ENCODE data around the gene OTUD4.
"Not testable (repeated sequence)": the region's sequence is repeated elsewhere in the genome, so short reads cannot be mapped to it uniquely, and the experiment has no call there.

Gene OTUD4

GRCh38 chr4:145156986-145157385 is 23.4 kb downstream of the OTUD4 start:
- H3K4me3 ChIP-seq (ENCODE audit: low read length in 2 of 2), result no peak overlapping the region

GRCh38 chr4:145155268-145155870 is 25.0 kb downstream of the OTUD4 start:
- Histone ChIP-seq H3K4me1 (ENCODE audit: control insufficient read depth, insufficient read depth, low read length) (no peaks in the 10 kb centered on the region), H3K27ac (ENCODE audit: low read length) (no peak overlapping the region), H3K4me3 (ENCODE audit: low read length in 2 of 2) (no peak overlapping the region), H3K9me3 (ENCODE audit: control insufficient read depth in 2 of 2, low read length in 2 of 2) (no peaks in the 10 kb centered on the region), H3K36me3 (ENCODE audit: control insufficient read depth in 2 of 2, insufficient read depth in 2 of 2, low read length in 2 of 2) (peaks cover 0 to 20% of the 10 kb centered on the region in 2 donors), H3K27me3 (ENCODE audit: control insufficient read depth in 1 of 2, insufficient read depth in 2 of 2, low read length in 2 of 2) (no peaks in the 10 kb centered on the region), H3K9ac (ENCODE audit: low read length in 2 of 2) (no peak overlapping the region)

More at GRCh38 chr4:145156986-145157385, 23.4 kb downstream of the OTUD4 start:
- Histone ChIP-seq H3K9ac (ENCODE audit: low read length in 2 of 2) (no peak overlapping the region), H3K36me3 (ENCODE audit: control insufficient read depth in 2 of 2, insufficient read depth in 2 of 2, low read length in 2 of 2) (peaks cover 9 to 29% of the 10 kb centered on the region in 2 donors), H3K9me3 (ENCODE audit: control insufficient read depth in 2 of 2, low read length in 2 of 2) (no peaks in the 10 kb centered on the region), H3K27me3 (ENCODE audit: control insufficient read depth in 1 of 2, insufficient read depth in 2 of 2, low read length in 2 of 2) (no peaks in the 10 kb centered on the region), H3K4me1 (ENCODE audit: control insufficient read depth, insufficient read depth, low read length) (no peaks in the 10 kb centered on the region), H3K27ac (ENCODE audit: low read length) (no peak overlapping the region)

GRCh38 chr4:145154573-145154972 is 25.8 kb downstream of the OTUD4 start:
- Histone ChIP-seq H3K27me3 (ENCODE audit: control insufficient read depth in 1 of 2, insufficient read depth in 2 of 2, low read length in 2 of 2) (no peaks in the 10 kb centered on the region), H3K27ac (ENCODE audit: low read length) (no peak overlapping the region), H3K36me3 (ENCODE audit: control insufficient read depth in 2 of 2, insufficient read depth in 2 of 2, low read length in 2 of 2) (peaks cover under 1 to 20% of the 10 kb centered on the region in 2 donors)

GRCh38 chr4:145153904-145154298 is 26.5 kb downstream of the OTUD4 start:
- H3K4me1 ChIP-seq (ENCODE audit: control insufficient read depth, insufficient read depth, low read length), result no peaks in the 10 kb centered on the region
- no peak overlapping the region for H3K27ac ChIP-seq (ENCODE audit: low read length)
- no peak overlapping the region for H3K4me3 ChIP-seq (ENCODE audit: low read length in 2 of 2)
- no peaks in the 10 kb centered on the region for H3K27me3 ChIP-seq (ENCODE audit: control insufficient read depth in 1 of 2, insufficient read depth in 2 of 2, low read length in 2 of 2)
- H3K36me3 ChIP-seq (ENCODE audit: control insufficient read depth in 2 of 2, insufficient read depth in 2 of 2, low read length in 2 of 2), result peaks cover 7 to 27% of the 10 kb centered on the region in 2 donors
- no peak overlapping the region for H3K9ac ChIP-seq (ENCODE audit: low read length in 2 of 2)
- no peaks in the 10 kb centered on the region for H3K9me3 ChIP-seq (ENCODE audit: control insufficient read depth in 2 of 2, low read length in 2 of 2)

More at GRCh38 chr4:145154573-145154972, 25.8 kb downstream of the OTUD4 start:
- Histone ChIP-seq H3K4me1 (ENCODE audit: control insufficient read depth, insufficient read depth, low read length) (no peaks in the 10 kb centered on the region), H3K9ac (ENCODE audit: low read length in 2 of 2) (no peak overlapping the region), H3K4me3 (ENCODE audit: low read length in 2 of 2) (no peak overlapping the region), H3K9me3 (ENCODE audit: control insufficient read depth in 2 of 2, low read length in 2 of 2) (no peaks in the 10 kb centered on the region)

- Histone ChIP-seq H3K9ac (ENCODE audit: low read length in 2 of 2) (no peak overlapping the region), H3K9me3 (ENCODE audit: control insufficient read depth in 2 of 2, low read length in 2 of 2) (no peaks in the 10 kb centered on the region), H3K27me3 (ENCODE audit: control insufficient read depth in 1 of 2, insufficient read depth in 2 of 2, low read length in 2 of 2) (no peaks in the 10 kb centered on the region), H3K36me3 (ENCODE audit: control insufficient read depth in 2 of 2, insufficient read depth in 2 of 2, low read length in 2 of 2) (peaks cover 11 to 30% of the 10 kb centered on the region in 2 donors), H3K4me1 (ENCODE audit: control insufficient read depth, insufficient read depth, low read length) (no peaks in the 10 kb centered on the region), H3K27ac (ENCODE audit: low read length) (no peak overlapping the region), H3K4me3 (ENCODE audit: low read length in 2 of 2) (no peak overlapping the region)
Observed at GRCh38 chr4:145153181-145153903, 27.0 kb downstream of the OTUD4 start.

GRCh38 chr4:145148980-145149379 is 31.4 kb downstream of the OTUD4 start:
- H3K9me3 ChIP-seq (ENCODE audit: control insufficient read depth in 2 of 2, low read length in 2 of 2), result no peaks in the 10 kb centered on the region
- H3K27me3 ChIP-seq (ENCODE audit: control insufficient read depth in 1 of 2, insufficient read depth in 2 of 2, low read length in 2 of 2), result no peaks in the 10 kb centered on the region
- no peak overlapping the region for H3K27ac ChIP-seq (ENCODE audit: low read length)
- H3K9ac ChIP-seq (ENCODE audit: low read length in 2 of 2), result no peak overlapping the region
- H3K4me1 ChIP-seq (ENCODE audit: control insufficient read depth, insufficient read depth, low read length), result no peaks in the 10 kb centered on the region
- peaks cover 21 to 36% of the 10 kb centered on the region in 2 donors for H3K36me3 ChIP-seq (ENCODE audit: control insufficient read depth in 2 of 2, insufficient read depth in 2 of 2, low read length in 2 of 2)
- H3K4me3 ChIP-seq (ENCODE audit: low read length in 2 of 2), result no peak overlapping the region

- not testable (repeated sequence) for H3K9me3 ChIP-seq (ENCODE audit: control insufficient read depth in 2 of 2, low read length in 2 of 2); H3K27ac ChIP-seq (ENCODE audit: low read length); H3K4me1 ChIP-seq (ENCODE audit: control insufficient read depth, insufficient read depth, low read length); H3K27me3 ChIP-seq (ENCODE audit: control insufficient read depth in 1 of 2, insufficient read depth in 2 of 2, low read length in 2 of 2); H3K9ac ChIP-seq (ENCODE audit: low read length in 2 of 2); H3K4me3 ChIP-seq (ENCODE audit: low read length in 2 of 2)
- peaks cover 14 to 21% of the 10 kb centered on the region in 2 donors for H3K36me3 ChIP-seq (ENCODE audit: control insufficient read depth in 2 of 2, insufficient read depth in 2 of 2, low read length in 2 of 2)
Observed at GRCh38 chr4:145136219-145136618, 44.2 kb downstream of the OTUD4 start.

GRCh38 chr4:145132511-145133098 is 47.8 kb downstream of the OTUD4 start:
- Histone ChIP-seq H3K27me3 (ENCODE audit: control insufficient read depth in 1 of 2, insufficient read depth in 2 of 2, low read length in 2 of 2) (no peaks in the 10 kb centered on the region), H3K27ac (ENCODE audit: low read length) (no peak overlapping the region), H3K4me1 (ENCODE audit: control insufficient read depth, insufficient read depth, low read length) (no peaks in the 10 kb centered on the region), H3K9ac (ENCODE audit: low read length in 2 of 2) (no peak overlapping the region), H3K36me3 (ENCODE audit: control insufficient read depth in 2 of 2, insufficient read depth in 2 of 2, low read length in 2 of 2) (peaks cover 7 to 9% of the 10 kb centered on the region in 2 donors), H3K4me3 (ENCODE audit: low read length in 2 of 2) (no peak overlapping the region), H3K9me3 (ENCODE audit: control insufficient read depth in 2 of 2, low read length in 2 of 2) (no peaks in the 10 kb centered on the region)

GRCh38 chr4:145131848-145132247 is 48.5 kb downstream of the OTUD4 start:
- H3K4me3 ChIP-seq (ENCODE audit: low read length in 2 of 2), result no peak overlapping the region
- H3K27ac ChIP-seq (ENCODE audit: low read length), result no peak overlapping the region
- peaks cover 7 to 9% of the 10 kb centered on the region in 2 donors for H3K36me3 ChIP-seq (ENCODE audit: control insufficient read depth in 2 of 2, insufficient read depth in 2 of 2, low read length in 2 of 2)
- no peaks in the 10 kb centered on the region for H3K9me3 ChIP-seq (ENCODE audit: control insufficient read depth in 2 of 2, low read length in 2 of 2)
- no peak overlapping the region for H3K9ac ChIP-seq (ENCODE audit: low read length in 2 of 2)
- H3K27me3 ChIP-seq (ENCODE audit: control insufficient read depth in 1 of 2, insufficient read depth in 2 of 2, low read length in 2 of 2), result no peaks in the 10 kb centered on the region
- H3K4me1 ChIP-seq (ENCODE audit: control insufficient read depth, insufficient read depth, low read length), result no peaks in the 10 kb centered on the region

GRCh38 chr4:145130788-145131399 is 49.5 kb downstream of the OTUD4 start:
- Histone ChIP-seq H3K4me3 (ENCODE audit: low read length in 2 of 2) (no peak overlapping the region), H3K9ac (ENCODE audit: low read length in 2 of 2) (no peak overlapping the region), H3K36me3 (ENCODE audit: control insufficient read depth in 2 of 2, insufficient read depth in 2 of 2, low read length in 2 of 2) (peaks cover 13 to 17% of the 10 kb centered on the region in 2 donors), H3K27ac (ENCODE audit: low read length) (no peak overlapping the region), H3K4me1 (ENCODE audit: control insufficient read depth, insufficient read depth, low read length) (no peaks in the 10 kb centered on the region), H3K9me3 (ENCODE audit: control insufficient read depth in 2 of 2, low read length in 2 of 2) (no peaks in the 10 kb centered on the region), H3K27me3 (ENCODE audit: control insufficient read depth in 1 of 2, insufficient read depth in 2 of 2, low read length in 2 of 2) (no peaks in the 10 kb centered on the region)
